HG02610 (cell line): Measurements from ENCODE around the gene MYO16.

Experiments
- ATAC-seq: cut with Tn5 transposase; IDR thresholded peaks from one replicate; pipeline ENCODE4 v1.9.1; 2021; ENCODE audit warnings: mild to moderate bottlenecking, moderate library complexity; ENCODE audit not compliant: unreplicated experiment

MYO16 gene

DNA sequence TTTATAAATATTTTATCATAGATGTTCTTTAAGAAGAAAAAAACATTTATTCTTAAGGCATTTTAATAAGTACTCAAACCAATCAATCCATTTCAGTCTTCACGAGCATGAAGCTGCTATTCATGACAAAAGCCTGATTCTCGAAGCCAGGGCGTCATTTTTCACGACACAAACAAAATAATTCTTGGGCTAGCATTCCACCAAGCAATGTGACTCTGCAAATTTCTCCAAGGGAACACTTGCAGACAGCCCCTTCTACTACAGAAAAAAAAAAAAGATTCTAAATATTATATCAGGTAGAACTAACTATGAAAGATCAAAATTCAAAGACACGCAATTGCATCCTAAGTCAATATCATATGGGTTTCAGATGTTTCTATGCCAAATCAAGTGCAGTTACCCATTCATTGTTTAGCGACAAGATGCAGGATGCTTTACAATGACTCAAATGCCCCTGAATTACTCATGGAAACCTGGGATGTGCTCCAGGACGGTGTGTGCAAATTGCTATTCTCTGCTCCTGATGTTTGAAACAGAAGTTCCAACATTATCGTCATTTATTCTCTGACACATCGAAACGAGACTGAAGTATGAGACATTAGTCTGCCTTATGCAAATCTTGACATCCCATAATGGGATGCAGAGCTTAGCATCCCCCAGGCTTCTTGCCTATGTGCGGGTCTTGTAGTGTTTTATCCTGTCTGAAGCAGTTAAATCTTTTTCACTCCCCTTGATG, 517.7 kb downstream of the MYO16 start:
- ATAC-seq = no peak

- ATAC-seq = no peak
These were observed 518.8 kb downstream of the MYO16 start for GRCh38 chr13:109148243-109148642.

DNA sequence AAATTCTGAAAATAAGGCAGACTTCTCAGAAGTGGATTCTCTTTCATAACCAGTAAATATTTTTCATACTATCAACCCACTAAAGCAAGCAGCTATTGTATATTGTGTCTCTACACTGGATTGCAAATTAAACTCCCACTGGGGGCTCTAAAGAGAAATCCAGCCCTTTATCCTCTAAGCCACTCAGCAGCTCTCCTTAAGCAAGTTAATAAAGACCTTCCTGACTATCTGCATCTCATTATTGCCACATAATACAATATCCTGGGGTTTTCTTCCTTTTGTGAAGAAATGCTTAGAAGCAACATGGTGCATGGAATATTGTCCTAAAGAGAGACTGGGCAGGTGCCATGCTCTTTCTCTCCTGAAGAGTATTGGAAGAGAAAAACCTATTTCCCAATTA, 521.3 kb downstream of the MYO16 start:
- ATAC-seq = no peak

- ATAC-seq = no peak
These were observed 521.8 kb downstream of the MYO16 start for GRCh38 chr13:109151255-109151654.

- no peak for ATAC-seq
These were observed 522.3 kb downstream of the MYO16 start for GRCh38 chr13:109151696-109152095.

DNA sequence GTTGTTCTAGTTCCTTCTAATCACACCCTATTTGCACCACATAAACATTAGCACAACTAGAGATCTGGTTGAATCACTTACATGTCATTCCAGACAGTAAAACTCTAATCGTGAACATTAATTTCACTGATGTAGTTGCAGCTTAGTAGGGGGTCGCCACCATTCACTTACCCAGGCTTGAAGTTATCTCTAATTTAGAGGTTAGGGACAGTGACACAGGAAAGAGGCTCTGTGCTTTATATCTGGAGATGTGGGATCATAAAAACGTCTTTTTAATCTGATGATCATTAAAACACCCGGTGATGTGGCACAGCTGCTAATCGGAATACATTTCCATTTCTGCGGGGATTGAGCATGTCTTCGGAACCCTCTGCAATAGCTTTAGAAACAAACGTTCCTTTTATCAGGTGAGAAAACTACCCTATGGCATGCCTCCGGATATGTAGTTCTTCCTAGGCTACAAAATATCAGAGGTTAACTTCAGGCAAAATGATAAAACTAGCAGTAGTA, 523.0 kb downstream of the MYO16 start:
- ATAC-seq = no peak

DNA sequence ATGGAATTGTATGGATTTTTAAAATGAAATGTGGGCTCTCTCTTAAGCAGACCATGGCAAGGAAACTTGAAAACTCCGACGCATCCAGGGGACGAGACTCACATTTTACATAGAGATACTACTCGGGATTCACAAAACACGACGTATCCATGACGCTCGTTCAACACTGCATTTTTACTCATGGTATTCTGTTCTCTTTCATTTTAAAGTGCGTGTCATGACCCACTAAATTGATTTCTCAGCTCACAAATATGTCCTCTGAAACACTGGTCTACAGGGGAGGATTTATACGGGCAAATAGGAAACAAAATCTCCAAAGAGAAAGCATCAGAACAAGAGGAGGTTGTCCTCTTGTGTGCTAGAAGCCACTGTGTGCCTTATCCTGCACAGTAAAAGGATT, 523.5 kb downstream of the MYO16 start:
- no peak for ATAC-seq

GRCh38 chr13:109154146-109154545, 524.7 kb downstream of the MYO16 start:
- ATAC-seq = no peak

DNA sequence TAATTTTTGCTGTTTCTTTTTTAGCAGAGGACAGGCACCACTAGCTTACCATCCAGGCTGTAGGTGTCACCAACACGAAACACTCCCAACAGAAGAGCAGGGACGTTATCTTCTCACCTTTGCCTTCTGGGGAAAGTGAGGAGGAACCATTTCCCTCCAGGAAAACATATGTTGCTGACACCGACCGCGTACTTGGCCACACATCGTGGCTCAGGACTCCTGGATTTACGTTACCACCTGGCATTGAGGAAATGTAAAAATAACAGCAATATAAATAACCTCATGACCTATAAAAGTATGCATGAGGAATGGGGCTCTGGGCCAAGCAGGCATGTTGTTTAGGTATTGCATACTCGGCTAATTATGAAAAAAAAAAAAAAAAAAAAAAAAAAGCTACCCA, 525.1 kb downstream of the MYO16 start:
- ATAC-seq = no peak

GRCh38 chr13:109154966-109155761, 525.8 kb downstream of the MYO16 start:
- ATAC-seq = no peak

- no peak for ATAC-seq
These were observed 526.9 kb downstream of the MYO16 start for GRCh38 chr13:109156181-109156935.

DNA sequence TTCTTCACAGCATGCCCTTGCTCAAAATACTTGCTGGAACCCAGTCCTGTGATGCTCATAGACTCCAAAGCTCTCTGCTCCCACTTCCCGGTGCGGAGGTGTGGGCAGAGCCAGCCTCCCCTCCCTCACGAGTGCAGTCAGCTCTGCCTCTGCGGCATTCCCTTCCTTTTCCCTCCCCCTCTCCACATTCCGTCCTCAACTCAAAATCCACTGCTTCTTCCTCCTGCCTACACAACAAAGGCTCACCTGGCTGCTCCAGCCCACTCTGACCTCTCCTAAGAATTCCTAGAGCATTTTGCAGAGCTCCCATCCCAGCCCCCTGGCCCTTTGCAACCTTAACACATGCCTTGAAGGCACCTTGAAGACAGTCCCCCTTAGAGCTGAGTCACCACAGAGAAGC, 527.9 kb downstream of the MYO16 start:
- ATAC-seq = no peak

DNA sequence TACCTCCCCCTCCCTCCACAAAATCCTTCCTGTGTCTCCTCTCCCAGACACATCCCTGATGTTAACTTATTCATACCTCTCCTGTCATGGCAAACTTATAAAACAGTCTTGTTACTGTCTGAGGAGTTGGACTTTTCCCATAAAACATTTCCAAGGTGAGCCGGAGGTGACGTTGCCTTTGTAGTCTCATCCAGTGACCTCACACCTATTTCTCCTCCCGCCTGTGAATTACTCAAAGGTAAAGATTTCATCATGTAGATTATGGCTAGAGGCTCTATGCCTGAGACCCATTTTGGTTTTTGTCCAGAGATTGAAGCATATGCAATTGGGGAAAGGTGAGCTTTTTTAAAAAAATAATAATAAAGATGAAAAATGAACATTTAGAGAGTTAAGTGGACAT, 529.0 kb downstream of the MYO16 start:
- no peak for ATAC-seq

DNA sequence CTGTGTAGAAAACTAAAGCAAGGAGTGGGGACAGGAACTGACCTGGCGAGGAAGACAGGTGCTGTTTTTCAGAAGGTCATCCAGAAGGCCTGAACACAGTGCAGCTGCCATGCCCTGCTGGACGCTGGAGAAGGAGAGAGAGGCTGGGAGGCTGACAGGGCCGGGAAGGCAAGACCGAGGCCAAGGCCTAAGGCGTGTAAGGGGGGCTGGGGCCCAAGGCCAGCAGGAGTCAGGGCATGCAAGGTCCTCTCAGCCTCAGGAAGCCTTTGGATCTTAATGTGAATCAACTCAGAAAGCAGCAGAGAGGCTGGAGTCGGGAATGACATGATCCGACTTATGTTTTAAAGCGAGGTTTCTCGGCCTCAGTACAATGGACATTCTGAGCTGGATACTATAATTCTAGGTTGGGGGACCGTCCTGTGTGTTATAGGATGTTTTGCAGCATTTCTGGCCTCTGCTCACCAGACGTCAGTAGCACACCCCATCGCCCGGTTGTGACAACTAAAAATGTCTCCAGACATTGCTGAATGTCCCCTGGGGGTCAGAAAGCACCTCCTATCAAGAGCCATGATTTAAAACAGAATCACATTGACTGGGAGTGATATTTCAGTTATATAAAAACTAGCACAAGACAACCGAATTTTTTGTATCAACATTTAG, 530.4 kb downstream of the MYO16 start:
- no peak for ATAC-seq

GRCh38 chr13:109160357-109160756, 530.9 kb downstream of the MYO16 start:
- peak; percentile 37 for ATAC-seq

DNA sequence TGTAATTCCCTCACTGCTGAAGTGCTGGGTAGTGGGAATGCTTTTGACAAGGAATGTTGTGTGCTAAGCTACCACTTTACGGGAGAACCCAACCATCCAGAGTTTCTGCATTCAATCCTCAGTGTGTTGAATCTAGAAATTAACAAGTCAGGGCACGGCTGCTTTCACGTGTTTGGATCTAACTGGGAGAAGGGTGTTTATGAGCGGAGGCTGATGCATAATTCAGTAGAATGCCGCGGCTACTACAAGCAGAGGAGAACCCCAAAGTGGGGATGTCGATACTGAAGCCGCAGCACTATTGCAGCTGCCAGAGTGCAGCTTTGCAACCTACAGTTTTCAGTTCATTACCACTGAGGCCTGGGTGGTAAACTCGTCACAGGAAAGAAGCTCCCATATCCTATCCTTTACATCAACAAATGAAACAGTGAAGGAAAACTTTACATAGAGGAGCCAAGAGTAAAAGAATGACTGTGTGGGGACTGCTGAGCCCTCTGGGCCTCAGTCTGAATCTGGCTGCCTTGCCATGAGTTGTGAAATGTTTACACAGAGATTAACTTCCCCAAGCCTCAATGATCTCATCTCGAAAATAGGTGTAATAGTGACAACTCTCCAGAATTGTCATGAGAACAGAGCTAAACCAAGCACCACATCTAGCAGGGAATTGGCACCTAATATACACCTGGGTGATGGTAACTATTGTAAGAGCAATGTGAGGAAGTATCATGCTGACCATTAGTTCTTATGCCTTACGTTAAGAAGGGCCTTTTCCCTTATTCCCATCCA, 531.7 kb downstream of the MYO16 start:
- peak; percentile 28 for ATAC-seq

DNA sequence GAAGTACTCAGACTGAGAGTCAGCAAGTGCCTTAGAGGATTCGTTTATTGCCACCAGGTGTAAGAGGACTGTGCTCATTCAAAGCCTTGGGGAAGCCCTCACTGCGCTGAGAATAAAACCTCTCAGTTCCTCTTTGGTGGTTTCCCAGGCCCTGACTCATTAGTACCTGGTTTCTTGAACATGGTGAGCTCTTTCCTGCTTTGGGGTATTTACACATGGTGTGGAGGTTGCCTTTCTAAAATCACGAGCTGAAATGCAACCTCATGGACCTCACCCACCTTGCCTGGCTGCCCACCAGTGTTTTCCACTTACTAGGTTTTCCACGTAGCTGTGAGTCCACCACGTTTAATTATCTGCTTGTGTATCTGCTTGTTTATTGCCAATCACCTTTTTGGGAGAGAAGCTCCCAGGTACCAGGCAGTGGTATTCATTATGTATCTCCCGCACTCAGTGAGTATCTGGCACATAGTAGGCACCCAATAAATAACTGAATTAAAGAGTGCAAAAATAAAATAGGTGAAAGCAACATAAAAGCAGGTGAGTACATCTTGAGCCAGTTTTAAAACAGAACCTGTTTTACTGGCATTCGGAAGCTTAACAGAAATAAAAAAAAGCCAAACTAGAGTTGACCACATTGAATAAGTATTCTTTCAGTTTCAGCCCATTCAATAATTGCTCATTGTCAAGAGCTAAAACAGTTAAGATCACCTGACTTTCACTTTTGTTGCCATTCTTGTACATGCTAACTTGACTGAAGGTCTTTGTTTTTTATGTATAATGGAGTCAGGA, 533.0 kb downstream of the MYO16 start:
- ATAC-seq = peak; percentile 80

- no peak for ATAC-seq
These were observed 533.6 kb downstream of the MYO16 start for GRCh38 chr13:109163037-109163379.

DNA sequence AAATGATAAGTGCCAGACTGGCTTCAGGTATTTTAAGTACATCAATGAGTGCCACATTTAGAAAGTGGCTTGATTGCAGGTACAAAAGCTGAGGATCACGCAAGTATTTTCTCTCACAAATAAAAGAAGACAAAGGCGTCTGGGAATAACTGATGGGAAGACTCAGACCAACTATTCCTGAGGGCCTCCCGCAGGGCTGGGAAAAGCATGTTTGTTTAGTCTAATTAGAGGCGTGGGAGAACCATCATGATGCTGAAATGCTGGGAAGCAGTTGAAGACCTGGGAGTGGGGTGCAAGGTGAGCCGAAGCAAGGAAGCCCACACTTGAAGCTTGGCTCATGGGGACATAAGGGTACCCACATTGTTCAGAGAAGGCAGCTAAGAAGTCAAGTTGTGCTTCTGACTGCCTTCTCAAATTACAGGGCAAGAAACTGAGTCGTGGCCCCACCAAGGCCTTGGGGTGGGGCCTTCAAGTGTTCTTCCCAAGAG, 536.0 kb downstream of the MYO16 start:
- ATAC-seq = no peak
